Stimulated activated CD8-positive, alpha-beta memory T cell treated with anti-CD3 and anti-CD28 coated beads, Interleukin-2, amount 100 ng/mL, for 1 hour (primary cell): ENCODE results near the gene PSMC1.
"Not testable (repeated sequence)": the region's sequence is repeated elsewhere in the genome, so short reads cannot be mapped to it uniquely, and the experiment has no call there.

ENCODE experiments used
- DNase-seq, 2 donors: peaks; one replicate each; pipeline ENCODE4 v3.0.0-alpha.2; 2020; ENCODE audit warnings: low read depth in 2 of 2

Gene PSMC1

GRCh38 chr14:90256354-90257131, at the start of gene PSMC1:
PSMC1 (plus strand) TSS chr14:90256553; CDS start chr14:90256598, 45 bp downstream.
- DNase-seq, result peak; percentile 74 to 76

- DNase-seq, result no peak
These were observed 43.1 kb upstream of the PSMC1 start for GRCh38 chr14:90213099-90213748.

GRCh38 chr14:90228478-90228877, 27.9 kb upstream of the PSMC1 start:
- DNase-seq, result no peak

- not testable (repeated sequence) for DNase-seq
These were observed 26.4 kb upstream of the PSMC1 start for GRCh38 chr14:90229942-90230341.

GRCh38 chr14:90235179-90235976, 21.0 kb upstream of the PSMC1 start:
- peak; percentile 40 to 41 for DNase-seq

GRCh38 chr14:90239139-90239538, 17.2 kb upstream of the PSMC1 start:
- DNase-seq, result no peak

- DNase-seq, result no peak
These were observed 13.9 kb upstream of the PSMC1 start for GRCh38 chr14:90242444-90242843.

GRCh38 chr14:90246936-90247335, 9.4 kb upstream of the PSMC1 start:
- DNase-seq, result no peak

GRCh38 chr14:90247441-90247840, 8.9 kb upstream of the PSMC1 start:
- not testable (repeated sequence) for DNase-seq

- no peak for DNase-seq
These were observed 7.8 kb upstream of the PSMC1 start for GRCh38 chr14:90248594-90248993.

GRCh38 chr14:90253826-90254225, 2.5 kb upstream of the PSMC1 start:
- DNase-seq, result no peak

GRCh38 chr14:90255871-90256270, 482 bp upstream of the PSMC1 start:
- DNase-seq, result no peak

- DNase-seq, result no peak
These were observed 7.5 kb downstream of the PSMC1 start for GRCh38 chr14:90263748-90264449.

- DNase-seq, result no peak
These were observed 10.2 kb downstream of the PSMC1 start for GRCh38 chr14:90266441-90267154.

GRCh38 chr14:90268420-90268819, 12.1 kb downstream of the PSMC1 start:
- no peak for DNase-seq

- no peak for DNase-seq
These were observed 16.2 kb downstream of the PSMC1 start for GRCh38 chr14:90272523-90272922.

- no peak for DNase-seq
These were observed 17.2 kb downstream of the PSMC1 start for GRCh38 chr14:90273532-90273931.

- DNase-seq, result no peak
These were observed 17.7 kb downstream of the PSMC1 start for GRCh38 chr14:90274019-90274418.

- no peak for DNase-seq
These were observed 18.6 kb downstream of the PSMC1 start for GRCh38 chr14:90274808-90275457.

GRCh38 chr14:90275458-90275814, 19.1 kb downstream of the PSMC1 start:
- no peak for DNase-seq

- no peak for DNase-seq
These were observed 19.5 kb downstream of the PSMC1 start for GRCh38 chr14:90275820-90276219.
